HS-5 (cell line): ENCODE measurements around the gene CERS6.

Experiments
- DNase-seq: peaks from one replicate; pipeline ENCODE4 v3.0.0-alpha.2; 2012; ENCODE audit warnings: low read depth

CERS6 gene

GRCh38 chr2:168530982-168531622, 75.0 kb downstream of the CERS6 start:
- DNase-seq = no peak

- DNase-seq = no peak
Observed at GRCh38 chr2:168534926-168535325, 78.9 kb downstream of the CERS6 start.

GRCh38 chr2:168536925-168537466, 80.9 kb downstream of the CERS6 start:
- DNase-seq = no peak

DNA sequence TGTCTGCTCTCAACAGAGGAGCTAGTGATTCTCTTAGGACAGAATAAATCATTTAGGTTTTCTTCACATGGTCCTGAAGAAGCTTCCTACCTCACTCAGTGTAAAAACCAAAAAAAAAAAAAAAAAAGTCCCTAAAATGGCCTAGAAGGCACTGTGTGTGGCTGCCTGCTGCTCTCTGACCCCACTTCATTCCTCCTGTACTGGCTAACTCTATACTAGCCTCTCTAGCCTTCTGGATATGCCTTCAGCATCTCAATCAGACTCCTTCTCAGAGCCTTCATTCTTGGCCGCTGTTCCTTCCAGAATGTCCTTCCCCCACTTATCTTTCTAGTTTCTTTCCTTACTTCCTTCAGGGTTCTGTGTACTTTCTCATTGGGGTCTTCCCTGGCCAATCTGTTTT, 82.1 kb downstream of the CERS6 start:
- DNase-seq = no peak

DNA sequence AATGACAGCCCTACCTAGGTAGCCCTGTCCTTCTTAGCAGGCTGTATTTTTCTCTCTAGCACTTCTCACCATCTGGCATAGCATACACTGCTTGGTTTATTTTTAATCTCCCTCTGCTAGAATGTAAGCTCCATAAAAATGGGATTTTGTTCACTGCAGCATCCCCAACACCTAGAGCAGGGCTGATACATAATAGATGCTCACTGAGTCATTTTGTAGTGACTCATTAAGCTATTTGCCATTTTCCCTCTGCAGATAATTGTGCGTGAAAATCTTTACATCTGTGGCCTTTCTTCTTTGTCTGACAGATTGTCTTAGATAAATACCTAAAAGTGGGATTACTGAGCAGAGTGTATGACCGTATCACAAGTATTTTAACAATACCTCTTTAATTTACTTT, 82.5 kb downstream of the CERS6 start:
- DNase-seq = no peak

- no peak for DNase-seq
Observed at GRCh38 chr2:168539945-168540344, 83.9 kb downstream of the CERS6 start.

- no peak for DNase-seq
Observed at GRCh38 chr2:168541858-168542257, 85.8 kb downstream of the CERS6 start.

DNA sequence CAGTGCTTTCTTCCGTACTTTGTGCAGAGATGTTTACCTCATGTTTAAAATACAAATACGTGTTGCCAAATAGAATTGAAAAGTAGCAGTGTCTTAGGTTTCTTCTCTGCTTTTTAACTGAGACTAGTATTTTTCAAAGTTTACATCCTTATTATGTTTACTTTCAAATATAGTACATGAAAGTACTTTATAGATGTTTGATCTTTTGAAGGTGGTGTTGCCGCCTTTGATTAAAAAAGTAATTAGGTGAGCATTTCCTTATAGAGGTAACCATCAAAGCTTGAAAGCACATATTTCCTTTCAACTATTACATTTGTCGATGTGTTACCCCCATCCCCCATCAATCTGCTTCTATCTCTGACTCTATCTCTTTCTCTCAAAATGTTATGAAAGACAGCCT, 87.0 kb downstream of the CERS6 start:
- DNase-seq = no peak

DNA sequence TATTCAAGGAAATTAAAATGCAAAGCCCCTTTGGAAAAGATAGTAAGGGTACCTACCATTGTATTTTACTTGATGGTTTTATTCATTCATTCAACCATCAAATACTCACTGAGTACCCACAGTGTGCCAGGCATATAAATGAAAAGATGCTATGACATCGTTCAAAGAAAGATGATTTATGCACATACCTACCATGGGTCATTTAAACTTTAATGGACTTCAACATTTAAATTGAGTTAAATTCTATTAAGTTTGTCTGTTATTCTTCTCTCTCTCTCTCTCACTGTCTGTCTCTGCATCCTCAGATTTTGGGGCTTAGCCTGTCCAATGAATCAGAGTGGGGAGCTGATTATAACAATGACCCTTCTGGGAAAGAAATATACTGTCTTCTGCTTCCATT, 87.9 kb downstream of the CERS6 start:
- DNase-seq = no peak

DNA sequence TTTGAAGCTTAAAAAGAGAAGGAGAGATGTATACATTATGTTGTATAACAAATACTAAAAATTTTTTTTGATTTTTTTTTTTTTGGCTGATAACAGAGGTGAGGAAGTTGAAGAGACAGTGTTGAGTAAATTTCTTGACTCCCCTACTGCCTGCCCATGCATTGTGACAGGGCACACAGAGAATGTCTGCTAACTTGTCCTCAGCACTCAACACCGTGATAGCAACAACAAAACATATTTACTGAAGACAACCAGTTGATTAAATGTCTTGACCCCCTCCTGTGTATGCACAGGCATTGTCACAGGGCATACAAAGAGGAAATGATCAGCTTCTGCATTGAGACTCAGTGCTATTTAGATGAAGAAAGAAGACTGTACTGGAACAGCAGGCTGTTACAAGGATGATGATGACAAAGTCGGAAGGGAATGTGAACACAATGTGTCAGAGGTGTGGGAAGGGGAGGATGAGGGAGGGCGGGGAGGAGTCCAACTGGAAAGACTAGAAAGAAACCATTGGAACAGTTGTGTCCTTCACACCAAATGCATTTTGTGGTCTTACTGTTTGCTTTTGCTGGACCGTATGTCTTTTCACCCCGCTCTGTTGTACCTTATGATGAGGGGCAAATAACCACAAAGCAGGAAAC, 89.5 kb downstream of the CERS6 start:
- peak; percentile 84 for DNase-seq

DNA sequence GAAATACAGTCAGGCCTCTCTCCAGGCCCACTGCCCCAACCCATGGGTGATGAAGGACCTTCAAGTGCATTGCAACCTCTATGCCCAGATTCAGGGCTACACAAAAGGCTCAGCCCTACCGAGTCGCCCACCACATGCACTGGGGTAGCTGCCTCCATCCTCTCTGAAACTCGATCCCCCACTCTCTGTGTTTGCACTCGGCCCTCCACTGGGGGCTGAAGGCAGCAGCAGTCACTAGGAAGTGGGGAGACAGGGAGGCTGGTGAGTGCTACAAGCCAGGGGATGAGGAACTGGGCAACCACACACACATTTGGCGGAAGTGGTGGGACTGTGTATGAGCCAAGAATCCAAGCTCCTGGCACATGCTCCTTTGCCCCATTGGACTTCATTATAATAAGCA, 94.6 kb downstream of the CERS6 start:
- DNase-seq = no peak

DNA sequence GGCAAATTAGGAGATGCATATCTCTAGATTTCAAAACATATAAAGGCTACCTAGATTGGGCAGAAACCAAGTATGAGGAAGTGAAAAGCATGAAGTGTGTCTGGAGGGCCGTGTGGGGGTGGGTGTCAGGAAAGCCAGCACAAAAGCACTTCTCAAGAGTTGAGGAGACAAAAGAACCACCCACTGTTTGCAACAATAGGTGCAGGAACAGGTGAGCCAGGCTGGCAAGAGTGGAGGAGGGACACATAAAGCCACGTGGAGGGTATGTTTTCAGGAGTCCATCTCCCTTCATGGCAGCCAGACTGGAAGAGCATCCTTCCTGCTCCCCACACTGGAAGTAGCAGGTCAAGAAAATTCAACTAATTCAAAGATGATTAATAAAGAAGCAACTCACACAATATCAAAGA, 96.4 kb downstream of the CERS6 start:
- no peak for DNase-seq

DNA sequence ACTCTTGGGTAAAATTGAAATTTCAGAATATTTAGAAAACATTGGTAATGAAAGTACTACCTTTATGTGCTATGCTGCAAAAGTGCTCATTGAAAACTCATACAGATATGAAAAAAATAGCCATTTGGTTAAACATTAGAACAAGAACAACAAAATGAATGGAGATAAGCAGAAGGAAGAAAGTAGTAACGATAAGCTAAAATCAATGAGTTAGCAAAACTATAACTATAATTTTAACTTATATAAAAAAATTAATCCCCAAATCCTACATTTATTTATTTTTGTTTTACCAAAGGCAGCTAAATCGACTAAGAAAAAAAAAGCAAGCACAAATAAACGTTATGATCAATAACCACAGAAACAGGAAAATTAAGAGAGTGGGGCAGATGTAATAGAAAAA, 99.2 kb downstream of the CERS6 start:
- DNase-seq = no peak

- no peak for DNase-seq
Observed at GRCh38 chr2:168559187-168559586, 103.1 kb downstream of the CERS6 start.

GRCh38 chr2:168560817-168561499, 104.9 kb downstream of the CERS6 start:
- DNase-seq = no peak

DNA sequence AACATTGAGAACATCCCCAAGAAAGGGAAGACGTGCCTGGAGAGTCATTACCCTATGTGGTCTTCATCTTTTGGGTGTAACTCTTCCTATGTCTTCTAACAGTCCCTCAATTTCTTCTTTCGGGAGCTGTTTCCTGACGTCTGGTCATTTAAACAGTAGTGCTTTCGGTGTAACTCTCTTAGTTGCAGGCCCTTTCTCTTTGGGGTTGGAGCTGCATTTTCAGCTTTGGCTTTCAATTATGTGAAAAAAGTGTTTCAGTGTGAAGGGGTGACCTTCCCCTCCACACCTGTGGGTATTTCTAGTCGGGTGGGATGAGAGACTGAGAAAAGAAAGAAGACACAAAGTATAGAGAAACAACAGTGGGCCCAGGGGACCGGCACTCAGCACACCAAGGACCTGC, 105.9 kb downstream of the CERS6 start:
- DNase-seq = no peak

GRCh38 chr2:168562971-168563370, 106.9 kb downstream of the CERS6 start:
- DNase-seq = no peak

DNA sequence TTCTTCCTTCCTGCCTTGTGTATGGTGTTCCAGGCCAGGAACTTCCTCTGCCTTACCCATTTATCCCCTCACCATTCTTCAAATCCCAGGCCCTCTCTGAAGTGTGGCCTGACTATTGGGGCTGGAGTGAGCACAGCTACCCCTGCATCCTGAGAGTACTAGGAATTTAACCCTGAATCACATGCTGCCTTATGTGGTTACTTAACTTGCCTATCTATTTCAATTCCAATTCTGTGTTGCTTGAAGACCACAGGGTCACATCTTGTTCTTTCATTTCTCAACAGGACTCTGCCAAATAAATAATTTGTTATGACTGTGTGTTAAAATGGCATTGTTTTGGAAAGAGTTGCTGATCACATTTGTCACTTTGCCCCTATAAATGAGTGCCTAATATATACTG, 108.6 kb downstream of the CERS6 start:
- DNase-seq = no peak

GRCh38 chr2:168565112-168565511, 109.0 kb downstream of the CERS6 start:
- peak; percentile 48 for DNase-seq

GRCh38 chr2:168565512-168565911, 109.4 kb downstream of the CERS6 start:
- no peak for DNase-seq

GRCh38 chr2:168566974-168567665, 111.0 kb downstream of the CERS6 start:
- no peak for DNase-seq

DNA sequence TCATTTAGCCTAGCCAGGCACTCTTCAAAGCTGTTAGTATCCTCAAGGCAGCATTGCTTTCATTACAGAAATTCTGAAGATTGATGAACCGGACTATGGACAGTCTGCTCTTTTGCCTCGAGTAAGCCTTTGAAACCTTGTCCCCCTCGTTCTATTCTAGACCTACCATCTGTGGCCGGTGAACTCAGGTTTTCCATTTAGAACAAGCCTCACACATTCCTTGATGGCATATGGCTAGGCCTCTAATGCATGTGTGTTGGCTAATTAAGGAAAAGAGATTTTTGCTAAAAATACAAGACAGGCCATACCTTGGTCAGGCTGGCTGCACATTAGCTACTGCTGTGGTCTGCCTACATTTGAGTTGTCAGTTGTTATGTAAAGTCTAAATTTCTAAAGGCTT, 111.8 kb downstream of the CERS6 start:
- DNase-seq = no peak
